HG02840 (cell line): ENCODE measurements around the gene CRY1.
"Not testable (repeated sequence)": the region's sequence is repeated elsewhere in the genome, so short reads cannot be mapped to it uniquely, and the experiment has no call there.

Experiments used
- ATAC-seq: cut with Tn5 transposase; IDR thresholded peaks from one replicate; pipeline ENCODE4 v1.9.1; 2021; ENCODE audit warnings: mild to moderate bottlenecking, moderate library complexity, moderate number of reproducible peaks; ENCODE audit not compliant: unreplicated experiment, low FRiP score

Gene CRY1

DNA sequence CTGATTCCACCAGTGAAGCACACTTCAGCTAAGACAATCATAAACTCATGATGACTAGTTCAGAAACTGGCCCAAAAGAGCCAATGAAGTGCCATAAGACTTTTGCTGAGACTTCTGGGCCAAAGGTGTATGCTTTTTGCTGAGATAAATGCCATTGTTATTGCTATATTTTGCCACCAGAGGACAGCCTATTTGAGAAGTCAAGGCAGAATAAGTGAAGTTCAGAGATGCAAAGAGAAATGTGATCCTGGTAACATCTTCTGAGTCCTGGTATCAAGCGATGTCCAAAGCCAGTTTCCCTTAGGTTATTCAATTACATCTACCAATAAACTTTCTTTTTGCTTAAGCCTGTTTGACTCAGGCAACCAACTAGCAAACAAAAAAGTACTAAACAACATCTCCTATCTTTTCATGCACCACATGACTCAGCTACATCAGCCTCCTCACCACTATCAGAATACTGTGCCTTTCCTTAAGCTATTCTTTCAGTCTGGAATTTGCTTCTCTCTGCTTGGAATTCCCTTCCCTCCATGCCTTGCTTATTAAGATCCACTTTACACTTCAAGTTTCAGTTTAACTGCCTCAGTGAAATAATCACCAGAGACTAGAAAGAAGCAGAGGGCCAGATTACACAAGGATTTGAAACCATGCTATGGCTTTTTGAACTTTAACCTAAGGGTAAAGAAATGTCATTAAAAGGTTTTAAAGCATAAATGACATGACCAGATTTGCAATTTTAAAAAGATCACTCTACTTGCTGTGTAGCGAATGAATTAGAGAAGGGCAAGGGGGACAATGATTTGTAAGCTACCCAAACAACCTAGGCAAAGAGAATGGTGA, 14.0 kb downstream of the CRY1 start:
- ATAC-seq: no peak

DNA sequence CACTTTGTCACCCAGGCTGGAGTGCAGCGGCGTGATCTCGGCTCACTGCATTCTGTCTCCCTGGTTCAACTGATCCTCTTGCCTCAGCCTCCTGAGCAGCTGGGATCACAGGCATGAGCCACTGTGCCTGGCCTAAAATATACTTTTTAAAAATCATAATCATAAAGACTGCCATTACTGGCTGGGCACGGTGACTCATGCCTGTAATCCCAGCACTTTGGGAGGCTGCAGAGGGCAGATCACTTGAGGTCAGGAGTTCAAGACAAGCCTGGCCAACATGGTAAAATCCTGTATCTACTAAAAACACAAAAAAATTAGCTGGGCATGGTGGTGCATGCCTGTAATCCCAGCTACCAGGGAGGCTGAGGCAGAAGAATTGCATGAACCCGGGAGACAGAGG, 20.1 kb downstream of the CRY1 start:
- ATAC-seq: not testable (repeated sequence)

DNA sequence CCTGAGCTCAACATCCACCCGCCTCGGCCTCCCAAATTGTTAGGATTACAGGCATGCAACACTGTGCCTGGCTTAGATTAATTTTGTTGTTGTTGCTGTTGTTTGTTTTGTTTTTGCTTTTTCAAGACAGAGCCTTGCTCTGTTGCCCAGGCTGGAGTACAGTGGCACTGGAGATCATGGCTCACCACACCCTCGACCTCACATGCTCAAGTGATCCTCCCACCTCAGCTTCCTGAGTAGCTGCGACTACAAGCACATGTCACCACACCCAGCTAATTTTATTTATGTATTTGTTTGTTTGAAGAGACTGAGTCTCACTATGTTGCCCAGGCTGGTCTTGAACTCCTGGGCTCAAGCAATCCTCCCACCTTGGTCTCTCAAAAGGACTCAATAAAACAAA, 26.7 kb downstream of the CRY1 start:
- ATAC-seq: no peak

DNA sequence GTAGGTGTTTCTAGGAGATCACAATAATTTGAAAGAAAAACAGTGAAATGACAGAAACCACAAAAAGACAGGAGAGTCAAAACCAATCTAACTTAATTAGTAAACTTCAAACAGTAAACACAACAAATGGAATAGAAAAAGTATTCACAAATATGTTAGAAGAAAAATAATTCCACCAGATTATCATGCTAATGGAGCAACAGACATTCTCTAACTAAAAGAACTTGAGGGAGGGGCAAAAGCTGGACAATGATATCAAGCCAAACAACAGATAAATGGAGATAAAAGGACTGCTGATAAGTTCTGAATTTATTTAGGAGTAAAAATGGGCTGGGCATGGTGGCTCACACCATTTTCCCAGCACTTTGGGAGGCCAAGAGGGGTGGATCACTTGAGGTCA, 28.7 kb downstream of the CRY1 start:
- ATAC-seq: no peak

DNA sequence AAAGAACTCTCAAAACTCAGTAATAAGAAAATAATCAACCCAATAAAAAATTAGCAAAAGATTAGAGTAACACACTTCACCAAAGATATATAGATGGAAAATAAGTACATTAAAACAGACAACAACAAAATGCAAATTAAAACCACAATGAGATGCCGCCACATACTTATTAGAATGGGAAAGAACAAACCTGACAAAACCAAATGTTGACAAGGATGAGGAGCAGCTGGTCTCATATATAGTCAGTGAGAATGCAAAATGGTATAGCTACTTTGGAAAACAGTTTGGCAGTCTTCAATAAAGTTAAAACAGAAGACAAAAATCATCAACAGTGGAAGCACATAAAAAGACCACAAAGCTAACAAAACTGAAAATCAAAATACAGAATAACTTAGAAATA, 29.1 kb downstream of the CRY1 start:
- no peak for ATAC-seq

DNA sequence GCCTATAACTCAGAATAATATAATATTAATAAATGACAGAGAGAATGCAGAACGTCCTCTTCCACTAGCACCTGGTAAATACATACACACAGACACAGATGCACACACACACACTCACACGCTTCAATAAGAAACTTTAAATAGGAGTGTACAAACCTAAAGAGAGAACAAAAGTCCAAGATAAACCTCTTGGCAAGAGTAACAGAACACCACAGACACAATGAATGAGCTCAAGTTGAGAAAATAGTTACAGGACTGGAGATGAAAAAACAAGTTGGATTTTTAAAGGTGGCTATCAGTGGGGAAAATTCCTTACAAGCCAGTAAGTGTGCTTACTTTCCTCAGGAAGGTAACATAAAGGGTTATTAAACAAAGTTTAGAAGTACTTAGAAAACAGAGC, 35.2 kb downstream of the CRY1 start:
- ATAC-seq: no peak

DNA sequence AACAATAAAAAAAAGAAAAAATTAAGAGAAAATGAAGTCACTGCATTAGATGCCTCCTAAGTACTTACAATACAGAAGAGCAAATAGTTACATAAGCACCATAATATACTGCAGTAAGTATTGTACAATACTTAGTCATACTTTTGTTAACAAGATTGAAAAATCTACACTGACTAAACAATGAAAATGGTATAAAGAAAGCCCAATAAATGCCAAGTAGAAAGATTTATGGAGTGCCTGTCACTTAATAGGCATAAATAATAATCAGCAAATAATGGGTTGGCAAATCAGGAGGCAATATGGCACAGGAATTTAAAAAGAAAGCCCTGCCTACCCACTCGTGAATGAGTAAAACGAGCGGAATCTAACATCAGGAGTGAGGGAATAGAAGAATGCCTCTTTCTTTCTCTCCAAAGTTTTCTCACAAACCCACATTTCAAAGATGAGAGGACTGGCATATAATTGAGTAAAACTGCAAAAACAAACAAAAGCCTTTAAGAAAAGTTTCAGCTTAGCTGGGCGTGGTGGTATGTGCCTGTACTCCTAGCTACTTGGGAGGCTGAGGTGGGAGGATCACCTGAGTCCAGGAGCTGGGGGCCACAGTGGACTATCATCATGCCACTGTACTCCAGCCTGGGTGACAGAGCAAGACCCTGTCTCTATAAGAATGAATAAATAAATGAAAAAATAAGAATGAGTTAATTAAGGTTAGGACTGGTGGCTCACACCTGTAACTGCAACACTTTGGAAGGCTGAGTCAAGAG, 36.1 kb downstream of the CRY1 start:
- no peak for ATAC-seq

DNA sequence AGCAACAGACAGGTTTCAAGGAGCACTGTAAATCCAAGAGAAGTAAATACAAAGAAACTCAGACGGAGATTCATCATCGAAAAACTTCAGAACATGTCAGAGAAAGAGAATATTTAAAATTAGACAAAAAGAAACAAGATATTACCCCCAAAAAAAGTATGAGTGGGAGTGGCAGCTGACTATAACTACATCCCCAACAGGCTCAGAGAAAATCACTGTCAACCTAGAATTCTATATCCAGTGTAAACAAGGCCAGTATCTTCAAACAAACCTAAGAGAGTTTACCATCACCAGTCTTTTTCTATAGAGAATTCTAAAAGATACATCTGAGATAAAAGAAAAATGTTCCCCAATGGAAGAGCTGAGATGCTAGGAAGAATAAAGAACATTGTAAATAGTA, 39.6 kb downstream of the CRY1 start:
- ATAC-seq: no peak

DNA sequence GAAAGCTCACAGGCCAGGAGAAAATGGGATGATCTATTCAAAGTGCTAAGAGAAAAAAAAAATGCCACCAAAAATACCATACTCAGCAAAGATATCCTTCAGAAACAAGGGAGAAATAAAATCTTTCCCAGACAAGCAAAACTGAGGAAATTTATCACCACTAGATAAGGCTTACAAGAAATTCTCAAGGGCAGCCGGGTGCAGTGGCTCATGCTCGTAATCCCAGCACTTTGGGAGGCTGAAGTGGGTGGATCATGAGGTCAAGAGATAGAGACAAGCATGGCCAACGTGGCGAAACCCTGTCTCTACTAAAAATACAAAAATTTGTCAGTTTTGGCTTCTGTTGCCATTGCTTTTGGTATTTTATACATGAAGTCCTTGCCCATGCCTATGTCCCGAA, 48.2 kb downstream of the CRY1 start:
- ATAC-seq: no peak

DNA sequence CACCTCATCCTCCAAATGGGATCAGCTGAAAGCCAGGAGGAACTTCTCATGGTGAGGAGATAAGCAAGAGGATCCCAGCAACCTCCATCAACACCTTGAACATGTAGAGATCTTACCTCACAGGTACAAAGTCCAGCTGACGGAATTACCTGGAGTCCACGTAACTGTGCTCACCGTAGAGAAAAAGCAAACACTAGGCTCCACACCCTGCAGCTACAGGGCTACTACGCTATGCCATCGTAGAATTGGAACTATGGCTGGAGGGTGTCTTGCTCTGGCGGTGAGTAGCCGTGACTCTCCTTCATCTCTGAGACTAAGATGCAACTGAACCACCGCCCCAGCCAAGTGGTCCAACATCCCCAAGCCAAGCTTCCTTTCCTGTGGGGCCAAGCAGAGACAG, 50.5 kb downstream of the CRY1 start:
- ATAC-seq: no peak

DNA sequence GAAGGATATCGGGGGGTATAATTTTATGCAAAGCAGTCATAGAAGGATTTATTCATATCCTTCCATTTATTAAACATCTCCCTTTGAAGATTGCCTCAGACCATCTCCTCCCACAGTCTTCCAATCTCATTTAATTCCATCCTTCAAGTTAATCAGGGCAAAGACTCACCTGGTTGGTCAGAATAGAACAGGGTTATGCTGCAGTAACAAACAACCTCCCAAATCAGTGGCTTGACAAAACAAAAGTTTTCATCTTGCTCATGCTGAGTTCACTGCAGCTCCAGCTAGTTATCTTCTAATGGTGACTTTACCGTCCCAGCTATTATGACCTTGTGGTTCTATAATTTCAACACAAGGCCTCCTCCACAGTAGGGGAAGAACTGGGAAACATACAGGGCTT, 57.6 kb downstream of the CRY1 start:
- ATAC-seq: no peak

DNA sequence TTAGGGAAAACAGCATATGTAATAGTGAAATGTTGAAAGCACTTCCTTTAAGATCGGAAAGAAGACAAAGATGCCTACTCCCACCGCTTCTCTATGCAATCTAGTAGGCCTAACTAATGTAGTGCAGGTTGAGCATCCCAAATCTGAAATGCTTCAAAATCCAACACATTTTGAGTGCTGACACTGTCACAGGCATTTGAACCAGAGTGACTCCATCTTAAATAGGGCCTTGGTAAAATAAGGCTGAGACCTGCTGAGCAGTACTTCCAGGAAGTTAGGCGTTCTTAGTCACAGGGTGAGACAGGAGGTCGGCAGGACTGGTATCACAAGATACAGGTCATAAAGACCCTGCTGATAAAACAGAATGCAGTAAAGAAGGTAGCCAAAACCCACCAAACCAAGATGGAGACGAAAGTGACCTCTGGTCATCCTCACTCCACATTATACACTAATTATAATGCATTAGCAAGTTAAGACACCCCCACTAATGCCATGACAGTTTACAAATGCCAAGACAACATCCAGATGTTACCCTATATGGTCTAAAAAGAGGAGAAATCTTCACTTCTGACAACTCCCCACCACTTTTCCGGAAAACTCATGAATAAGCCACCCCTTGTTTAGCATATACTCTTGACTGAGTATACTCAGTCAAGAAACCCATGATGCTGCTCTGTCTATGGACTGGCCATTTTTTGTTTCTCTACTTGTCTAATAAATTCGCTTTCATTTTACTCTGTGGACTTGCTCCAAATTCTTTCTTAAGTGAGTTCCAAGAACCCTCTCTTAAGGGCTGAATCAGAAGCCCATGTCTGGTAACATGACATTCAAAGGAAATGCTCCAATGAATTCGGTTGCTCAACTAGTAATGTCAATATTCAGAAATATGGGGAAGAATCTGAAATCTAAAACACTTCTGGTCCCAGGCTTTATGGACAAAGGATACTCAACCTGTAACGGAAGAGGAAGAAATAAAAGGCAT, 59.3 kb downstream of the CRY1 start:
- no peak for ATAC-seq

DNA sequence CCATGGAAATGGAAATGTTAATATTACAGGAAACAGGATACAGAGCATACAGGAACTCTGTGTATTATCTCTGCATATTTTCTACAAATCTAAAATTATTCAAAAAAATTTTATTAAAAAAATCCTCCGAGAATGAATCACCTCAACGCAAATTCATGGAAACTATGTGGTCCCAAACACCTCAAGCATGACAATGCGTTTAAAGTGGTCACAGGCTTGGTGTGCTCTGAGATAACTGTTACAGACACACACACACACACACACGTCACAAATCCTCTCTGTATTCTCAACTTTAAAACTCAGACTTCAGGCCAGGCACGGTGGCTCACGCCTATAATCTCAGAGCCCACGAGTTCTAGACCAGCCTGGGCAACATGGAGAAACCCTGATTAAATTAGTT, 61.1 kb downstream of the CRY1 start:
- ATAC-seq: no peak

DNA sequence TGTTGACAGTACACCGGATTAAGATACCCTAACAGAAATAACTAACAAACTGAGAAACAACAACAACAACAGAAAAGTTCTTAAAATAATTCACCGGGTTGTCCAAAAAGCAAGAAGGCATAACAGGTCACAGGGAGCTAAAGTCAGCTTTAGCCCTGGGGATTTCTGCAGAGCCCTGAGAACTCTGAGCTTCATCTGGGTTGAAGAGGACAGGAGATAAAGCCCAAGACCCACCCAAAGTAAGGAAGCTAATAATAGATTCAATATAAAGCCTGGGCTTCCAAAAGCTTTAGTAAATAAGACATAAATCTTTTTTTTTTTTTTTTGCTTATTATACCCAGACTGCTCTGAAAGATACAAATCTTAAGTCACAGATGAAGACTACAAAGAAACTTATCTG, 62.3 kb downstream of the CRY1 start:
- no peak for ATAC-seq

DNA sequence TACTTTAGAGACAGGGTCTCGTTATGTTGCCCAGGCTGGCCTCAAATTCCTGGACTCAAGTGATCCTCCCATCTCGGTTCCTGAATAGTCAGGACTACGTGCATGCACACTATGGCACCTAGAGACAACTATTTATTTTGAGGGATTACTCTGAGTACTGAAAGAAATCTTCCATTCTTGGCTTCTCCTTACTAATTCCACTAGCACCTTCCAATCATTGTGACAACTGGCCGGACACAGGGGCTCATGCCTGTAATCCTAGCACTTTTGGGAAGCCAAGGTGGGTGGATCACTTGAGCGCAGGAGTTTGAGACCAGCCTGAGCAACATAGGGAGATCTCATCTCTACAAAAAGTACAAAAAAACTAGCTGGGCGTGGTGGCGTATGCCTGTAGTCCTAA, 64.3 kb downstream of the CRY1 start:
- ATAC-seq: no peak

DNA sequence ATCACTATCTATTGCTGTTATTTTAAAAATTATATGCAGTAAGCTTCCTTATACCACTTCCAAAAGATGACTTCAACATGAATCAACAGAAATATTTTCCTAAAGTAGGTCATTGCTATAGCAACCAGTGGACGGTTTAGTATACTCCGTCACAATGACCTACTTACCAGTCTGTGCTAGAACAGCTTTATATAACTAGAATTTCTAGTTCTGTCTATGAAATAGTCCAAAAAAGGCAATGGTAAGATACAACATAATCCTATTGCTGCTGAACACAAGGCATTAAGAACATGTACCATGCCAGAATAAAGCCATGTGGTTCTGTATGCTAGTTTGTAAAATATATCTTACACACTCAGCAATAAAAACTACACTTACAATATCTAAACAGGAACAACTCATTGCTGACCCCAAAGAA, 65.7 kb downstream of the CRY1 start:
- ATAC-seq: no peak

DNA sequence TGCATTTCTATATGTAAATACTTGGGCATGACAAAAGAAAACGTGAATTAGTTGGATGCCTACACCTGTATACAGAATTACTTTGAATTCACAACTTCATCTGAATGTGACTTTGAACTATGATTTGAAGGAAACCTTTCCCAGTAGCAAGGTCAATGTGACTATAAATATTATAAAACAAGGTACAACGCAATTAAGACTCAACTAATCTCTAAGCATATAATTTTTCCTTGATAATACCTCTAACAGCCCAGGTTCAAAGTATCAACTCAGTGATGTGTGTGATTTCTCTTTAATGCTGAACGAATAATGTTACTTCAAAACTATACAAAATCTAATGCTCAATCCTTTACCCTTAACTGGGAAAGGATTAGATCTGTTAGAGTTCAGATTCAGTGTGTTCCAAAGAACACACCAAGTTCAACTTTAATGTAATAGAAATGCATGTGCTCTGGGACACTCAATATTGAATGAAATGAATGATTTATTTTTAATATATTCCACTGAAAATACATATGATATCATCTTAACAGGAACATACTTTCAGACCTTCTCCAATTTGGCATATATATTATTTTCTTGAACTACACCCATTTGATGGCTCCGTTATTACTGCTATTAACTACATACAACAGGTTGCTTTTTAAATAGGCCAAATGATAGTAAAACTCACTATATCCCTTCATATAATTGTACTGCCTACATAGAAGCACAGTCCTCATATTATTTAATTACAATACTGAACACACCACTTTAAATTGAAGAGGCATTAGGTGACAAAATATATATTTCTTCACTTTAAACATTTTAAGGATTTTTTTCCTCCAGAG, 66.3 kb downstream of the CRY1 start:
- ATAC-seq: no peak

DNA sequence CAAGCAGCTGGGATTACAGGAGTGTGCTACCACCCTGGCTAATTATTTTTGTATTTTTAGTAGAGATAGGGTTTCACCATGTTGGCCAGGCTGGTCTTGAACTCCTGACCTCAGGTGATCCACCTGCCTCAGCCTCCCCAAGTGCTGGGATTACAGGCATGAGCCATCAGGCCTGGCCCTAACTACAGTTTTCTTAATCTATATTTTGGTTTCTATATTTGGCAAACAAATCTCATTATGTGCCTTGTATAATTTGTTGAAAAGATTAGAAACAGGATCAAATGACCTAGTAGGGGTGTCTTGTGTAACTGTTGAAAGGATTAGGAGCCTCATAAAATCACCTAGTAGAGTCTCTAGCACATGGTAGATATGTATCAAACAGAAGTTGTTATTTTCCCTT, 67.0 kb downstream of the CRY1 start:
- ATAC-seq: not testable (repeated sequence)

DNA sequence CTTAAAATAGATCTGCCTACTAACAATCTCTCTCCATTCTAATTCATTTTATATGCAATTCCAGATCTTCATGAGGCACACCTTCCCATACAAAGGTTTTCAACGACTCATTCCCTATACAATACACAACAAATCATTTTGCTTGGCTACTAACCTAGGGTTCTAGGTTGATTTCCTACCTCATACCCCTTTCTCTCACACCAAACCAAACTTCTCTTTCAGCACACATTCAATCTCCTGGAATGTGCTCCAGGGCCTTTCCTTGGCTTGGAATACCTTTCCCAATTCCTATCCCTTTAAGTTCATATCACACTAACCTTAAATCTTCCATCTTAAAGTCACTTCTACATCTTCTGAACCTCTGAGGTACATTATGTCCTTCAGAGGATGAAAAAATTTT, 67.7 kb downstream of the CRY1 start:
- no peak for ATAC-seq

DNA sequence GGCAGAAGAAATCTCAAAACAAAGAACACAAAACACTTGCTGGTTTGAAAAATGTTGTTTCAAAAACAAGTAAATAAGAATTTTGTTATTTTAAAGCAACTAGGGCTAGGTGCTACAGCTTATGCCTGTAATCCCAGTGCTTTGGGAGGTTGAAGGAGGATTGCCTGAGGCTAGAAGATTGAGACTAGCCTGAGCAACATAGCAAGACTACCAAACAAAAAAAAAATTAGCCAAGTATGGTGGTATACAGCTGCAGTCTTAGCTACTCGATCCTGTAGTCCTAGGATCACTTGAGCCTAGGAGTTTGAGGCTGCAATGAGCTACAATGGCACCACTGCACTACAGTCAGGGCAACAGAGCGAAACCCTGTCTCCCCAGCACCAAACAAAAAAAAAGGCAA, 73.8 kb downstream of the CRY1 start:
- ATAC-seq: no peak
